GM21360 (cell line): ENCODE results near the gene RNF212B.
"Not testable (repeated sequence)": the region's sequence is repeated elsewhere in the genome, so short reads cannot be mapped to it uniquely, and the experiment has no call there.

ENCODE experiments used
- ATAC-seq: cut with Tn5 transposase; IDR thresholded peaks from one replicate; pipeline ENCODE4 v1.9.1; 2021; ENCODE audit warnings: mild to moderate bottlenecking, moderate library complexity; ENCODE audit not compliant: unreplicated experiment

The RNF212B gene

DNA sequence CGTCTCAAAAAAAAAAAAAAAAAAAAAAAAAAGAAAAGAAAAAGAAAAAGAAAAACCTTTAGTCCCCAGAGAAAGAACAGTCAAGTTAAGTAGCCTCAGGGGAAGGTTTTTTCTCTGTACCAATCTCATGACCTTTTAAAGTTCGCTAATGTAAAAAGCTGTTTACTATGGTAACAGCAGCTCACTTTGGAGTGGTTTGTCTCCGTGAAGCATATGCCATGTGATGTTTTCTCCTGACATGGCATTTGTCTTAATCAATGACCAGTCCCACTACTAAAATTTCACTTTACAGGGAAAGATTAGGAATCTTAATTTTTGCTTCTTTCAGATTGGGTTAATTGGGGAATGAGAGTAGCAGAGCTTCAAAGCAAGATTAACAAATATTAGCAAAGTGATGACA is 4.3 kb downstream of the RNF212B start:
- no peak for ATAC-seq

DNA sequence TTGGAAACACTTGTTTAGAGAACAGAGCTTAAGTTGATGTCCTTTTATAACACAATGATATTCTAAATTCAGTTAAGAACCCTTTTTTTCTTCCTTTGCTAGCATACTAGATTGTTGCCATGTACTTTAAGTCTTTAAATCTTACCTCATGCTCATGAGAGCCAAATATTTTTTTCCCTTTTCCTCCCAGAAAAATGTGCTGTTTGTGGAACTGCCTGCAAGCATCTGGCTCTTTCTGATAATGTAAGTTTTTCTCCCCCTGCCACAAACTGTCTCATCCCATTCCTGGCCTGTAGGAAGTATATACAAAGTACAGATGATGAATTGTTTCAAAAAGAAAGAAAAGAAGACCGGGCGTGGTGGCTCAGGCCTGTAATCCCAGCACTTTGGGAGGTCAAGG is 5.3 kb downstream of the RNF212B start:
- no peak for ATAC-seq

DNA sequence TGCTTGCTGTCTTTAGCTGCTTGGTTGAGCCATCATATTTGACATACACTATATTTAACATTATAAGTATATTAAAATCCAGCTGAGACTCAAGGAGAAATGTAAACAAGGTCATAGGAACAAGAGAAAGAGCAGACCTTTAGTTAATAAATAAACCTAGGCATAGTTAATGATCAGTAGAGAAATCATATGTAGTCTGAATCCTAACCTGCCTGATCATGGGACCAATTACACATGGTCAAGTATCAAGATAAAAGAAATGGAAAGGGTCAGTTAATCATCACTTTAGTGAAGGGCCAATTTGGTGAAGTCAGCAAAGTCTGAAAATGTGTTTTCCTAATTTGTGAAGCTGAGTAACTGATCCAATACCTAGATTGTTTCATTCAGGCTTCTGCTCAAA is 7.5 kb downstream of the RNF212B start:
- ATAC-seq, result no peak

DNA sequence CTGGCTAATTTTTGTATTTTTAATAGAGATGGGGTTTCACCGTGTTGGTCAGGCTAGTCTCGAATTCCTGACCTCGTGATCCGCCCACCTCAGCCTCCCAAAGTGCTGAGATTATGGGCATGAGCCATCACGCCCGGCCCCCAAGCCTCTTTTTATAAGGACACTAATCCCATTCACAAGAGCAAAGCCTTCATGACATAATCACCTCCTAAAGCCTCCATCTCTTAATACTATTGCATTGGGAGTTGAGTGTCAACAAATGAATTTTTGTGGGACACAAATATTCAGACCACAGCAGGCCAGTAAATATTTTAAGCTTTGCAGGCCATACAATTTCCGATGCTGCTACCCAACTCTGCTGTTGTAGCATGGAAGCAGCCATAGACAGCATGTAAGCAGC is 10.9 kb downstream of the RNF212B start:
- no peak for ATAC-seq

GRCh38 chr14:23249824-23250223 is 12.1 kb downstream of the RNF212B start:
- ATAC-seq, result no peak

DNA sequence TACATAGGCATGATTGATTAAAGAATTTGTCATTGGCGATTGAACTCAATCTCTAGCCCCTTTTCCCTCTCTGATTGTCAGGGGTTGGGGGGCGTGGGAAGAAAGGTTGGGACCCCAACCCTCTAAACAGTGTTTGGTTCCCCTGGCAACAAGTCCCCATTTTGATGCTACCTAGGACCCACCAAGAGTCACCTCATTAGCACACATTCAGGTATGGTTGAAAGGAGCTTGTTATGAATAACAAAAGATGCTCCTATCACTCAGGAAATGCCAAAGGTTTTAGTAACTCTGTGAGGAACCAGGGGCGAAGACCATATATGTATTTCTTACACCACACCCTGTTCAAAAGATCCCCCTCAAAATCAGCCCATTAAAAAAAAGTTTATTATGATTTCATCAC is 14.3 kb downstream of the RNF212B start:
- ATAC-seq, result no peak

DNA sequence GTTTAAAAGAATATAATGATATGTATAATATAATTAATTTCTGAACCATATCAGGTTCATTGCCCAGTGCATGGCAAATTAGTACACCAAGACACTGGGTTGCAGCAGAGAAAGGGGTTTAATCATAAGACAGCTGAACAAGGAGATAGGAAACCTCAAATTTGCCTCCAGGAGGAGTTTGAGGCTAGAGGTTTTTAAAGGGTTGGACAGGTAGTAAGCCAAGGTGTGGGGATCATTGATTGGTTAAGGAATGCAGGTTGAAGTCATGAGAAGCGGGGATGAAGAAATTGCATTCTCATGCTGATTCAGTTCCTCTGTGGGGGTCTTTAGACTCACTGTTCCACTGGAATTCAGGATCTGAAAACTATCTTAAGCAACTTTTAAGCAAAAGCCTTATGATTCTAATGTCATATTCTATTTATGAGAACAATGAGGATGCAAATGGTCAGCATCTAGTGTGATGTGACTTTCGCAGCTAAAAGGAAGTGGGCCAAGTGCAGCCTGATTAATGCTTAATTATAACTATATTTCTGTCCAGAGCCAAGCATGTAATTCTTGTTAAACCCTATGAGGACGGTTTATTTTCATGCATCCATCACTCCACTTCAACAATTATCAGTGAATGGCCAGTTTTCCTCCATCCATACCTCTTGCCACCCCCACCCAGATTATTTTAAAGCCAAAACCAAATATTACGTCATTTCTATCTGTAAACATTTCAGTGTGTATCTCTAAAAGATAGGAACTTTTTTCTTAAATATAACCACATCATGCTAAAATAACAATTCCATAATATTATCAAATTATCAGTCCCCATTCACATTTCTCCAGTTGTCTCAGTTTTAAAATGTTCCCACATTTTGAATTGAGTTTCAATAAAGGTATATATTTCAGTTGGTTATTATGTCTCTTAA is 14.9 kb downstream of the RNF212B start:
- ATAC-seq, result no peak

- ATAC-seq, result no peak
Observed at GRCh38 chr14:23258256-23258655, 20.5 kb downstream of the RNF212B start.

DNA sequence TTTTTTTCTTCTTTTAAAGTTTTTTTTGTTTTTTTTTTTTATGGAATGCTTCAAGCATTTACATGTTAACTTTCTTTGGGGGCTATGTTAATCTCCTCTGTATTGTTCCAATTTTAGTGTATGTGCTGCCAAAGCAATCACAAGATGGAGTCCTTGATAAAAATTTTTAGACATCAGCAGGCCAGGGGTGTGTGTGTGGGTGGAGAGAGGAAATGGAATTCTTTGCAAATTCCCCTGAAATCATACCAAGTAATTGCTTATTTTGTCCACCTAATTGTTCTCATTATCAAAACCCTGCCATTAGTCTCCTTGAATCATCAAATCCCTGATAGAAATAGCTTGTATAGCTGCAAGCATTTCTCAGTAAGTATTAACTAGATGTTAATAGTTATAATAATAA is 21.7 kb downstream of the RNF212B start:
- no peak for ATAC-seq

DNA sequence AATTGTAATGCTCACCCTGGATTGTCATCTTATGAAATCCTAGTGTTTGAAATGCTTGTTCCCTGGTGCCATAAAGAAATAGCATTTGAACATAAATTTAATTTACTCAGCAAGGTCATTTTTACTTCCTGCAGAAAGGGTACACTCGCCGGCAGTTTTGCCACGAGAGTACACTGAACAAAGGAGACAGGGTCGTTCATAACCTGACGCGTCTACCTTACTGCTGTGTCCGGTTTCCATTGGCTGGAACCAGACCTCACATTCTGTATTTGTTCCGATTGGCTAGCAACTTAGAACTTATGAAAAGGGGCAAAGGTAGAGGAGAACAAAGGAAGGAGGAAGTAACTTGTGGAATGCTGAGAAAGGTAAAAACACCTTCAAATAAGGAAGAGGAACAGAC is 23.1 kb downstream of the RNF212B start:
- ATAC-seq, result not testable (repeated sequence)

- no peak for ATAC-seq
Observed at GRCh38 chr14:23269193-23269592, 31.5 kb downstream of the RNF212B start.

DNA sequence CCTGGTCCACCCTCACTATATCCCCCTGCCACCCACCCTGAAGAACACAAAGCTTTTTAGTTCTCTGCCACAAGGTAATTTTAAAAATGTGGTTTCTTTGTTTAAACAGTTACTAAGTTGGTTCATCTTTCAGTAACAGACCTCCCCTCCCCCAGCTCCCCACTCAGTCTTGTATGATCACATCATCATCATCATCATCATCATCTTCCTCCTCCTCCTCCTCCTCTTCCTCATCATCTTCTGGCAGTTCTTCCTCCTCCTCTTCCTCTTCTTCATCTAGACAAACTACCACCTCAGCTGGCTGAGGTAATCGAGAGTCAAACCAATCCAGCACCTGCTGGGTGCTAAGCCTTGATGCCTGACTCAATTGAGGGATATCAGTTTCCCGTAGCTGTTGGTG is 37.7 kb downstream of the RNF212B start:
- no peak for ATAC-seq

DNA sequence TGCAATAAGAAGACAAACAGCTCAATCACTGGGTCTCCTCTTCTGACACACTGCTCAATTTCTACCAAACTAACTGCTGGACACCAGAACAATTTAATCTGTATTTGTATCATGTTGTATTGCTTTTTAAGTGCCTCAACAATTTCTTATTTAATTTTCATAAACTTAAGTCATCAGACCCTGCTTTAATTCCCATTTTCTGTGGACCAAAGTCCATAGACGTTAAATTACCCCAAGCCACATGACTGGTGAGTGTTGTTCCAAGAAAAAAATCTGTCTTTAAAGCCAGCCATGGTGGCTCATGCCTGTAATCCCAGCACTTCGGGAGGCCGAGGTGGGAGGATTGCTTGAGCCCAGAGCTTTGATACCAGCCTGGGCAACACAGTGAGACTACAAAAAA is 39.5 kb downstream of the RNF212B start:
- no peak for ATAC-seq

DNA sequence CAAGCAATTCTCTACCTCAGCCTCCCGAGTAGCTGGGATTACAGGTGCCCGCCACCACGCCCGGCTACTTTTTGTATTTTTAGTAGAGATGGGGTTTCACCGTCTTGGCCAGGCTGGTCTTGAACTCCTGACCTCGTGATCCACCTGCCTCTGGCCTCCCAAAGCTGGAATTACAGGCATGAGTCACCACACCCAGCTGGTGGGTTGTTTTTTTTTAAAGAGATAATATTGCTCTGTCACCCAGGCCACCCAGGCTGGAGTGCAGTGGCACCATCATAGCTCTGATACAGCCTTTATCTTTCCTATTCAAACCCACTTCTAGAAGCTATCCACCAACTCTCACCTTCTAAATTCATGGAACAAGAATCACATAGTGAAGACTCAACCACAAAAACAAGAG is 40.2 kb downstream of the RNF212B start:
- not testable (repeated sequence) for ATAC-seq

GRCh38 chr14:23281247-23281646 is 43.5 kb downstream of the RNF212B start:
- no peak for ATAC-seq

GRCh38 chr14:23284654-23285529 is 47.2 kb downstream of the RNF212B start:
- ATAC-seq, result no peak

DNA sequence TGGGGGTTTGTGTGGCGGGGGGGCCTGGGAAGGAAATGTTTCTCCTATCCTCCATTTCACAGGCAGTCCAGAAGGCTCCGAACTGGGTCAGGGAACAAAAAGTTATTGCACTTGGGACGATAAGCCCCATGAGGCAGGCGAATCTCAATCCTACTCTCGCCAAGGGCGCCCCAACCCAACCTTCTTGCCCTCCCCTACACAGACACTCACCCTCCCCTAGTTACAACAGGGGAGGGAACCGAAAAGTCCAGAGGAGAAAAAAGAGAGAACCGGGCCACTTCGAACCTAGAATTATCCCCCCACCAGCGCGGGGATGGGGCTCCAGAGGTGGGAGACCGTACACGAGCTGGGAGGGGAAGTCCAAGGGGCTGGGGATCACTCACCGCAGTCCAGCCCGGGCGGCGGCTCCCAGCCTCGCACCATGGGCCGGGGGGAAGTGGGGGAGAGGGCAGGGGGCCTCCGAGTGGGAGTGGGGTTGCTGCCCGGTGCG is 47.8 kb downstream of the RNF212B start:
- ATAC-seq, result no peak

DNA sequence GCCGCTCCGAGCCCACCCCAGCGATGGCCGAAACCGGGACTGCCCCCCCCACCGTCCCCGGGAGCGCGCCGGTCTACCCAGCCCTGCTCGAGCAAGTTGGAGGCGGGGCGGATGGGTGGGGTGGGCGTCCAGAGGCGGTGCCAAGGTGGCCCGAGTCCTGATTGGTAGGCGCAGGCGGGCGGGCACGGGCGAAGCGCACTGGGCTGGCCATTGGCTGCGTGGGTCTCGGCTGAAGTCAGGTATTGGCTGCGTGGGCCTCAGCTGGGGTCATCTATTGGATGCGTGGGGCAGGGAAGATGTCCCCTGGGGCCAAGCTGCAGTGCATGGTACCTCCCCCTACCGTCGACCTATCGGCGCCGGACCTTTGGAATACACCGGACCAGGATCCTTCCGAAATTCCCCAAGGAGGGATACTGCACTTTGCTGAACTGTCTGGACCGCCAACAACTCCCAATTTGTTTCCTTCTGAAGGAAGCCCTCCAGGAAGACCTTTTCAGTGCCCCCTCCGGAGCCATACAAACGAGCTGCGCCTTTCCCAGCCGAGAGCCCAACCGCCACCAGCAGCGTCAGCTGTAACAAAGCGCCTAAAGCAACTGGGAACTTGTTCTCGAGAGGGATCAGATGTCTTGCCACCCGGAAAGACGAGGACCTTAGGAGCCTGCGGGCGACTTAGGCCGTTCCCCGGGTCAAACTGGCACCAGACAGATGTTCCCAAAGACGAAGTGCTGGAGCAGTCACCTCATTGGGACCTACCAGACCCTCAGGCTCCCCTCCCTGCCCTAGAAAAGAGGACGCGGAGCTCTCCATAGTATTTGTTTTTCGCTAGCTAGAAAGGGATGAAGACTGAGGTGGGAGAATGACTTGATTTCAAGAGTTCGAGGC is 48.5 kb downstream of the RNF212B start, which contains the start of gene HOMEZ:
Gene HOMEZ (minus strand): TSS at position 113 of the 882 bp plus-strand sequence. CDS start 180 bp downstream, outside the sequence.
- peak; percentile 94 for ATAC-seq

GRCh38 chr14:23286902-23287479 is 49.3 kb downstream of the RNF212B start:
- ATAC-seq, result no peak
